GM21825 (cell line): ENCODE results near the gene SAMMSON.

Source experiments
- ATAC-seq: cut with Tn5 transposase; IDR thresholded peaks from one replicate; pipeline ENCODE4 v1.9.1; 2021; ENCODE audit warnings: mild to moderate bottlenecking, moderate library complexity; ENCODE audit not compliant: unreplicated experiment

SAMMSON gene

GRCh38 chr3:70085613-70086012 is 86.1 kb downstream of the SAMMSON start:
- no peak for ATAC-seq

GRCh38 chr3:70086336-70086735 is 86.8 kb downstream of the SAMMSON start:
- ATAC-seq: no peak

GRCh38 chr3:70090322-70090913 is 90.9 kb downstream of the SAMMSON start:
- ATAC-seq: no peak

GRCh38 chr3:70094197-70094596 is 94.7 kb downstream of the SAMMSON start:
- no peak for ATAC-seq

GRCh38 chr3:70095260-70095659 is 95.7 kb downstream of the SAMMSON start:
- ATAC-seq: no peak

GRCh38 chr3:70096376-70097066 is 97.0 kb downstream of the SAMMSON start:
- ATAC-seq: peak; percentile 93

- no peak for ATAC-seq
Observed at GRCh38 chr3:70097084-70097483, 97.6 kb downstream of the SAMMSON start.

GRCh38 chr3:70108072-70108471 is 108.5 kb downstream of the SAMMSON start:
- ATAC-seq: no peak

- no peak for ATAC-seq
Observed at GRCh38 chr3:70108546-70108945, 109.0 kb downstream of the SAMMSON start.

GRCh38 chr3:70110066-70110465 is 110.5 kb downstream of the SAMMSON start:
- no peak for ATAC-seq

GRCh38 chr3:70111411-70111810 is 111.9 kb downstream of the SAMMSON start:
- ATAC-seq: no peak

- no peak for ATAC-seq
Observed at GRCh38 chr3:70112751-70113150, 113.2 kb downstream of the SAMMSON start.

- ATAC-seq: no peak
Observed at GRCh38 chr3:70114431-70114830, 114.9 kb downstream of the SAMMSON start.

- no peak for ATAC-seq
Observed at GRCh38 chr3:70119879-70120278, 120.3 kb downstream of the SAMMSON start.
